ENCODE results near the gene MSRB3. TPM values are rescaled to one million over a fixed set of nuclear protein-coding genes. Genes with fewer than 3 reads are reported as not detected.

Gene MSRB3
- total and polyA plus RNA-seq, 2 of the 8 experiments (the other 6 are each of a cell fraction or from before 2014, with no cell fraction given), result 0.32 to 1.2 TPM

DNA sequence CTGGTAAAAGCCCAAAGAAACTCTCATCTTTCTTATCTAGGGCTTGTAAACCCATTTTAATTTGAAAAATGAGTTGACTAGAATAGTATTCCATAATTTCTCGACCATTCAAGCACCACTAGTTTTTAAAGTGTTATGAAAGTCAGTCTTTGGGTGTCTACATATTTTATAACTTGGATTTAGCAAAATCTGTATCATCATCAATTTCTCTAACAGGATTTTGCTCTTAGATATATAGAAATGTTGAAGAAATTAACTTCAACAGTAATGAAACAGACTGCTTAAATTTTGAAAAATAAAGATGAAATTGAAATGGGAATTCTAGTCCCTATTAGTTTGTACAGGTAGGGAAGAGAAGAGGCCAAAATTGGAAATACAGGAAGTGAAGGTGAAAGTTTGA is 32.8 kb downstream of the MSRB3 start:
- Histone ChIP-seq H3K18ac (ENCODE audit: extremely low read depth, low read length) (no peak overlapping the region), H3K4me3 (ENCODE audit: extremely low read depth in 1 of 4, insufficient read depth in 2 of 4, low read depth in 3 of 4, low read length in 4 of 4) (no peak overlapping the region), H3K79me1 (ENCODE audit: low read depth, low read length) (no peaks in the 10 kb centered on the region), H3K27ac (ENCODE audit: low read depth, low read length) (no peak overlapping the region), H4K20me1 (replicated peaks in 1 of 2; ENCODE audit: control insufficient read depth in 1 of 2, insufficient read depth in 2 of 2, low read length in 2 of 2) (no peaks in the 10 kb centered on the region), H2BK5ac (ENCODE audit: low read depth, low read length) (no peak overlapping the region), H3K27me3 (replicated peaks in 1 of 4; ENCODE audit: control insufficient read depth in 3 of 4, extremely low read depth in 1 of 4, insufficient read depth in 3 of 4, low read length in 3 of 4) (no peaks in the 10 kb centered on the region), H3K14ac (ENCODE audit: insufficient read length) (no peak overlapping the region), H3K4ac (replicated peaks; ENCODE audit: insufficient read length, low read depth, low read length) (no peak overlapping the region), H3K36me3 (ENCODE audit: control insufficient read depth in 2 of 4, insufficient read depth in 4 of 4, low read length in 3 of 4) (no peaks in the 10 kb centered on the region), H2AK5ac (ENCODE audit: low read depth, low read length) (no peak overlapping the region), H3K9me3 (ENCODE audit: insufficient read depth in 2 of 2, low read depth in 1 of 2, low read length in 1 of 2) (no peaks in the 10 kb centered on the region), H4K8ac (ENCODE audit: extremely low read depth, insufficient read depth, low read length) (no peak overlapping the region), H2BK12ac (ENCODE audit: low read depth, low read length) (no peak overlapping the region), H2BK15ac (ENCODE audit: low read length) (no peak overlapping the region), H2BK120ac (replicated peaks; ENCODE audit: low read depth, low read length) (no peak overlapping the region), H3K56ac (replicated peaks; ENCODE audit: insufficient read length, low read depth, low read length) (no peak overlapping the region), H4K91ac (replicated peaks; ENCODE audit: insufficient read length, low read length) (no peak overlapping the region), H2AFZ (ENCODE audit: low read length) (no peak overlapping the region), H3K9ac (replicated peaks in 1 of 4; ENCODE audit: extremely low read depth in 1 of 4, low read depth in 3 of 4, low read length in 3 of 4) (no peak overlapping the region), H2BK20ac (ENCODE audit: low read length) (no peak overlapping the region), H4K5ac (ENCODE audit: insufficient read length, low read depth, low read length) (no peak overlapping the region), H3K23ac (ENCODE audit: insufficient read length) (no peak overlapping the region), H3K4me1 (replicated peaks in 1 of 4; ENCODE audit: control insufficient read depth in 3 of 4, insufficient read depth in 4 of 4, low read length in 3 of 4) (no peaks in the 10 kb centered on the region), H3K4me2 (ENCODE audit: insufficient read depth in 1 of 2, low read depth in 2 of 2, low read length in 2 of 2) (no peak overlapping the region), H3K23me2 (ENCODE audit: low read depth, low read length) (no peaks in the 10 kb centered on the region), H3K79me2 (ENCODE audit: control insufficient read depth in 1 of 2, insufficient read depth in 2 of 2, low read length in 2 of 2) (no peaks in the 10 kb centered on the region)
- ChIA-PET POLR2A (ENCODE audit: partially characterized antibody) (no interaction called here), CTCF (ENCODE audit: partially characterized antibody) (interaction anchor here (2.1 to 2.9 kb wide), 2 partner anchors 10 to 11 kb away, joined by 16 to 20 read pairs; no protein-coding TSS in a partner anchor)
- DNase-seq (ENCODE audit: low read depth in 1 of 2, low spot score in 2 of 2) (no peak), FAIRE-seq (no peak)
- 80% methylated on average over 1 of the region's 1 CpG; no CpG with 5 or more reads in 1 of the 2 experiments for WGBS, 2 experiments (ENCODE audit: extremely low coverage in 1 of 2, insufficient coverage in 1 of 2, insufficient read length in 1 of 2, insufficient replicate concordance in 2 of 2, low coverage in 1 of 2, low lambda C conversion rate in 2 of 2, missing lambda C conversion rate in 1 of 2)
- no peak for TF ChIP-seq TCF12 (IDR thresholded peaks at IDR 0.05; ENCODE audit: low read depth, low read length)
- TF ChIP-seq RAD21 (IDR thresholded peaks at IDR 0.05 in 1 of 2, conservative IDR thresholded peaks at IDR 0.05 in 1 of 2; ENCODE audit: low read depth in 2 of 2, low read length in 2 of 2), result no peak
- TF ChIP-seq, protein P1, sequence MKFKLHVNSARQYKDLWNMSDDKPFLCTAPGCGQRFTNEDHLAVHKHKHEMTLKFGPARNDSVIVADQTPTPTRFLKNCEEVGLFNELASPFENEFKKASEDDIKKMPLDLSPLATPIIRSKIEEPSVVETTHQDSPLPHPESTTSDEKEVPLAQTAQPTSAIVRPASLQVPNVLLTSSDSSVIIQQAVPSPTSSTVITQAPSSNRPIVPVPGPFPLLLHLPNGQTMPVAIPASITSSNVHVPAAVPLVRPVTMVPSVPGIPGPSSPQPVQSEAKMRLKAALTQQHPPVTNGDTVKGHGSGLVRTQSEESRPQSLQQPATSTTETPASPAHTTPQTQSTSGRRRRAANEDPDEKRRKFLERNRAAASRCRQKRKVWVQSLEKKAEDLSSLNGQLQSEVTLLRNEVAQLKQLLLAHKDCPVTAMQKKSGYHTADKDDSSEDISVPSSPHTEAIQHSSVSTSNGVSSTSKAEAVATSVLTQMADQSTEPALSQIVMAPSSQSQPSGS (IDR thresholded peaks at IDR 0.05; ENCODE audit: low read length), result no peak
- no peak for TF ChIP-seq ZNF274 (IDR thresholded peaks at IDR 0.05; ENCODE audit: borderline replicate concordance, extremely low read depth, low read length)
- no peak for TF ChIP-seq SAP30 (IDR thresholded peaks at IDR 0.05; ENCODE audit: insufficient read depth, insufficient replicate concordance, low read length)
- TF ChIP-seq SP2 (IDR thresholded peaks at IDR 0.05; ENCODE audit: low read length), result no peak
- TF ChIP-seq, protein P2, sequence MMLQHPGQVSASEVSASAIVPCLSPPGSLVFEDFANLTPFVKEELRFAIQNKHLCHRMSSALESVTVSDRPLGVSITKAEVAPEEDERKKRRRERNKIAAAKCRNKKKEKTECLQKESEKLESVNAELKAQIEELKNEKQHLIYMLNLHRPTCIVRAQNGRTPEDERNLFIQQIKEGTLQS (IDR thresholded peaks at IDR 0.05; ENCODE audit: insufficient read depth, low read depth, low read length), result no peak
- TF ChIP-seq KDM1A (IDR thresholded peaks at IDR 0.05; ENCODE audit: borderline replicate concordance, low read length), result no peak
- no peak for TF ChIP-seq EZH2 (IDR thresholded peaks at IDR 0.05; ENCODE audit: low read depth, low read length, severe bottlenecking)
- TF ChIP-seq HDAC2 (IDR thresholded peaks at IDR 0.05; ENCODE audit: borderline replicate concordance in 1 of 2, low read depth in 2 of 2, low read length in 2 of 2), result no peak
- TF ChIP-seq SRF (IDR thresholded peaks at IDR 0.05; ENCODE audit: low read depth, low read length), result no peak
